ENCODE results near the gene IL21R.
"Not testable (repeated sequence)": the region's sequence is repeated elsewhere in the genome, so short reads cannot be mapped to it uniquely, and the experiment has no call there.

DNA sequence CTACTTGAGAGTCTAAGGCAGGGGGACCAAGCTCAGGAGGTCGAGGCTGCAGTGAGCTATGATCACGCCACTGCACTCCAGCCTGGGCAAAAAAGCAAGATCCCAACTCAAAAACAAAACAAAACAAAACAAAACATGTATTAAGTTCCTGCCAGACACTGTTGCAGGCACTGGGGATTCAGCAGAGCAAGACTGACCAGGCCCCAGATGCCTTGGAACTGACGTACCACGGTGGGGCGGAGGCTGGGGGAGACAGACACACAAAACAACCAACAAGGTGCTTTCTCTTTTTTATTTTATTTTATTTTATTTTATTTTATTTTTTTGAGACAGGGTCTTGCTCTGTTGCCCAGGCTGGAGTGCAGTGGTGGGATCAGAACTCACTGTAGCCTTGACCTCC, 33.2 kb downstream of the IL21R start:
- TF ChIP-seq, protein P1, sequence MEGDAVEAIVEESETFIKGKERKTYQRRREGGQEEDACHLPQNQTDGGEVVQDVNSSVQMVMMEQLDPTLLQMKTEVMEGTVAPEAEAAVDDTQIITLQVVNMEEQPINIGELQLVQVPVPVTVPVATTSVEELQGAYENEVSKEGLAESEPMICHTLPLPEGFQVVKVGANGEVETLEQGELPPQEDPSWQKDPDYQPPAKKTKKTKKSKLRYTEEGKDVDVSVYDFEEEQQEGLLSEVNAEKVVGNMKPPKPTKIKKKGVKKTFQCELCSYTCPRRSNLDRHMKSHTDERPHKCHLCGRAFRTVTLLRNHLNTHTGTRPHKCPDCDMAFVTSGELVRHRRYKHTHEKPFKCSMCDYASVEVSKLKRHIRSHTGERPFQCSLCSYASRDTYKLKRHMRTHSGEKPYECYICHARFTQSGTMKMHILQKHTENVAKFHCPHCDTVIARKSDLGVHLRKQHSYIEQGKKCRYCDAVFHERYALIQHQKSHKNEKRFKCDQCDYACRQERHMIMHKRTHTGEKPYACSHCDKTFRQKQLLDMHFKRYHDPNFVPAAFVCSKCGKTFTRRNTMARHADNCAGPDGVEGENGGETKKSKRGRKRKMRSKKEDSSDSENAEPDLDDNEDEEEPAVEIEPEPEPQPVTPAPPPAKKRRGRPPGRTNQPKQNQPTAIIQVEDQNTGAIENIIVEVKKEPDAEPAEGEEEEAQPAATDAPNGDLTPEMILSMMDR (IDR thresholded peaks at IDR 0.05; ENCODE audit: low read depth, low read length, poor library complexity, severe bottlenecking), result not testable (repeated sequence)
- TF ChIP-seq EZH2phosphoT487 (IDR thresholded peaks at IDR 0.05; ENCODE audit: borderline replicate concordance, low read length), result not testable (repeated sequence)
